ENCODE data around the gene GRIK4.
"Not testable (repeated sequence)": the region's sequence is repeated elsewhere in the genome, so short reads cannot be mapped to it uniquely, and the experiment has no call there.

GRIK4 gene

DNA sequence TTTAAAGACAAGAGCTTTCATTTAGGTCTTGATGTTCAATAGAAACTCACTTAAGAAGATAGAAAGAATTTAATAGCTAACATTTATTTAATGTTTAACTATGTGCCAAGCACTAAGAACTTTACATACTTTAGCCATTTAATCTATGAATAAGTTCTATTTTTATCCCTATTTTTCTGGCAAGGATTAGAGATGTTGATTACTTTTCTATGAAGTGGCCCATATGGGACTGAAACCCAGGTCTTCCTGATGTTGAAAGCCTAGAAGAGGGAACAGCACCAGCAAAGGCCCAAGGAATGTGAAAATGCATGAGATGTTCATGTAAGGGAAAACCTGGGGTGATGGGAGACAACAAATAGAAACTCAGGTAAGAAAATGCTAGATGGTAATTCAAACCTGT lies 497.0 kb downstream of the GRIK4 start:
- no peak for DNase-seq (ENCODE audit: low read depth)

- no peak for DNase-seq (ENCODE audit: low read depth)
These were observed 500.5 kb downstream of the GRIK4 start for GRCh38 chr11:121012091-121012490.

DNA sequence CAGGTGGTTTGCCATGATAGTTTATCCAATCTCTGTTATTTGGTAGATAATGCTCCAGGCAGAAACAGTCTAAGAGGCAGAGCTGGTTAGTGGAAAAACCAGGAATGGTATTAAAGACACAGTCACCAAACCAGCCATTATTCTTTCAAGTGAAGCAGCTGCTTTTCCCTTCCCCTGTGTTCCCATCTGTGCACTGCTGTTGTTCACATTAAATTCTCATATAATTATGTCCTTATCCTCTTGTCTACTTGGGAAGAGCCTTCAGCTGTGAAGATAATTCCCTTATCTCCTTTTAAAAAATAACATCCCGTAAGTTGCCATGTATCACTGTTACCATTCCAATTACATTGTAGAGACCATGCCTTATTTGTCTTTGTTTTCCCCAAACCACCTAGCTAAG lies 507.2 kb downstream of the GRIK4 start:
- DNase-seq (ENCODE audit: low read depth): no peak

DNA sequence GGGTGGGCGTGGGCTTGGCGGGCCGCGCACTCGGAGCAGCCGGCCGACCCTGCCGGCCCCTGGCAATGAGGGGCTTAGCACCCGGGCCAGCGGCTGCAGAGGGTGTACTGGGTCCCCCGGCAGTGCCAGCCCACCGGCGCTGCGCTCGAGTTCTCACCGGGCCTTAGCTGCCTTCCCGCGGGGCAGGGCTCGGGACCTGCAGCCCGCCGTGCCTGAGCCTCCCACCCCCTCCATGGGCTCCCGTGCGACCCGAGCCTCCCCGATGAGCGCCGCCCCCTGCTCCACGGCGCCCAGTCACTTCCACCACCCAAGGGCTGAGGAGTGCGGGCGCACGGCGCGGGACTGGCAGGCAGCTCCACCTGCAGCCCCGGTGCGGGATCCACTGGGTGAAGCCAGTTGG lies 510.2 kb downstream of the GRIK4 start:
- DNase-seq (ENCODE audit: low read depth): not testable (repeated sequence)

DNA sequence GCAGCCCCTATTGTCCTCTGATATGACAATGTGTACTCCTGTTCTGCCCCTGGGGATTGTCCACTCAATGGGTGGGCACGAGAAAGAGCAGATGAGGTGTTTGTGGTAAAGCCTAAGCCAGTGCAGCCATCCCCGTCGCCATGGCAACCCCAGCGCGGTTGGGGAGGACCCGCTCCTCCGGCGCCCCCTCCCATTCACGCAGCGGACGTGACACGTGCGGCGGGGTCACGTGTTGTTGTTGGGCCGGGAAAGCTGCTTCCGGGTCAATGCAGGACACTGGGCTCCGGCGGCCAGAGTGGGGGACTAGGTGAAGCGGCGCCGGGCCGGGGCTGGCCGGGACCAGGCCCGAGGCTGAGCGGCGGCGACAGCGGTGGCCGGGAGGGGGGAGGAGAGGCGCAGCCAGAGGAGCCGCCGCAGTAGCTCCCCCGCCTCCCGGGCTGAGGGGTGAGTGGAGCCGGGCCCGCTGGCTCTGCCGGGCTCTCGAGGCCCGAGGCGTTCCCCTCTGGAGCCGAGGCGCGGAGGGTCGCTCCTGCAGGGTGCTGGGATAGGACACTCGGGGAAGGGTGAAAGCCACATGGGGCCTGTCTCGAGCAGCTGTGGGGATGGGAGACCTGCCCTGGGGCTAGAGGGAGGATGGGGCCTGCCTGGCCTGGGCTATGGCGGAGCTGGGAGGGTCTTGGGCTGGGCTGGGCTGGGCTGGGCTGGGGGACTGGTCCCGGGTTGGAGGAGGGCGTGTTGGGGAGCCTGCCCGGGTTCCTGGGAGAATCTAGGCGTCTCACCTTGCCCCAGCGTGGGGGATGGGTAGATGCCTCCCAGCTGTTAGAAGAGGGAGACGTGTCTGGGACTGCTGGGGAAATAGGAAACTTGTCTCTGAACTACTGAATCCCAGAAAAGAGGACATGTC lies 512.6 kb downstream of the GRIK4 start, which contains the start of gene TBCEL:
Gene TBCEL (plus strand): TSS at position 255 of the 904 bp plus-strand sequence. CDS start 21,589 bp downstream, outside the sequence.
- DNase-seq (ENCODE audit: low read depth): peak; percentile 72

- peak; percentile 9 for DNase-seq (ENCODE audit: low read depth)
These were observed 513.4 kb downstream of the GRIK4 start for GRCh38 chr11:121024989-121025388.

DNA sequence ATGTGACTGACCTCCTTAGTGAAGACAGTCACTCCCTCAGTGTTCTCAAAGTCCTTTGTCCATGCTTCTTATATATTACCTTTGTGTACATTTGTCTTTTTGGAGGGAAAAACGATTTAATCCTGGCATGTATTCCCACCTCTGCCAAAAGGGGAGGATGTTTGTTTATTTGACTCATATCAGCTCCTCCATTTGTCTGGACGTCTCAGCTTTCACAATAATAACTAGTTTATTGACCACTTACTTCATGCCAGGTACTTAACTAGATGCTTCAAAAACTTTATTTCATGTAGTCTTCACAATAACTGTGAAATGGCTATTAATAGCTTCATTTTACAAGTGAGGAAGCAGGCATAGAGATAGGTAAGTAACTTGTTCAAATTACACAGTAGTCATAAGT lies 517.6 kb downstream of the GRIK4 start:
- no peak for DNase-seq (ENCODE audit: low read depth)

GRCh38 chr11:121029813-121030445 lies 518.4 kb downstream of the GRIK4 start:
- DNase-seq (ENCODE audit: low read depth): no peak

DNA sequence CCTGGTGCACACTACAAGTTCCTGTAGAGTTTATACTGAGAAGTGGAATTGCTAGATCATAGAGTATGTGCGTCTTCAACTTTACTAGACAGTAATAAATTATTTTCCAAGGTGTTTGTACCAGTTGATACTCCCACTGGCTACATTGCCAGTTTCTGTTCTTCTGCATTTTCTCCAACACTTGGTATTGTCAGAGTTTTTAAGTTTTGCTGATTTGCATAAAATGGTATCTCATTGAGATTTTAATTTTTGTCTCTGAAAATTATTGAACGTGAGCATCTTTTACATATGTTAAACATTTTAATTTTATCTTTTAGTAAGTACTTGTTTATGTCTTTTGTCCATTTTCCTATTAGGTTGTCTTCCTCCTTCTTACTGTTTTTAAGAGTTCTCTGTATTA lies 519.6 kb downstream of the GRIK4 start:
- DNase-seq (ENCODE audit: low read depth): no peak

- DNase-seq (ENCODE audit: low read depth): not testable (repeated sequence)
These were observed 520.1 kb downstream of the GRIK4 start for GRCh38 chr11:121031648-121032047.

GRCh38 chr11:121032546-121032945 lies 521.0 kb downstream of the GRIK4 start:
- no peak for DNase-seq (ENCODE audit: low read depth)

DNA sequence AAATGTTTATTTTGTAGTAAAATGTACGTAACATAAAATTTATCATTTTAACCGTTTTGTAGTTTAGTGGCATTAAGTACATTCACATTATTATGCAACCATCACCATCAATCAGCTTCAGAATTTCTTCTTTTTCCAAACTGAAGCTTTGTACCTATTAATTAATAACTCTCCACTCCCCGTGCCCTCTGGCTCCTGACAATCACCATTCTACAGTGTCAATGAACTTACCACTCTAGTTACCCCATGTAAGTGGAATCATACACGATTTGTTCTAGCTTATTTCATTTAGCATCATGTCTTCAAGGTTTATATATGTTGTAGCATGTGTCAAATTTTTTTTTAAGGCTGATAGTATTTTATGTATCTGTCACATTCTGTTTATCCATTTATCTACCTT lies 522.1 kb downstream of the GRIK4 start:
- DNase-seq (ENCODE audit: low read depth): no peak

DNA sequence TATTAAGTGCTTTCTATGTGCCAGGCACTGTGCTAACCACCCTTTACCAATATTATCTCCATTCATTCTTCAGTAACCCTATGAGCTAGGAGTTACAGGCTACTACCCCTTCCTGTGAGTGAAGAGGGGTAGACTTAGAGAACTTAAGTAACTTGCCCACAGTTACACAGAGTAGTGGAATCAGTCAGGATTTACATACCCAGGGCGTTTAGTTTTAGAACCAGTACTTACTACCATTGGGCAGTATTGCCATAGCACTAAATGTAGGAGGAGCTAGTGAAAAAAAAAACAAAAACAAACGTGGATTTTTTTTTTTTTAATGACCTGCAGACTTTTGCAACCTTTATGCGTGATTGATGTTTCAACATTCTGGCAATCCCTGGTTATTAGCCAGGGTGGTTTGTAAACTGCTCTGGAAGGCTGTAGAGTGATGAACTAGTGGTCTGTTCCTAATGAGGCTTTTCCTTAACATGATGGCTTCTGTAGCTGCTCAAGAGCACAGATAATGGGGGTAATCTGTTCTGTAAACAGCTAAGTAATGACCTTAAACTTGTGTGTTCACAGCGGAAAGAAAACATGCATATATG lies 523.7 kb downstream of the GRIK4 start:
- DNase-seq (ENCODE audit: low read depth): no peak

- no peak for DNase-seq (ENCODE audit: low read depth)
These were observed 524.2 kb downstream of the GRIK4 start for GRCh38 chr11:121035780-121036179.

DNA sequence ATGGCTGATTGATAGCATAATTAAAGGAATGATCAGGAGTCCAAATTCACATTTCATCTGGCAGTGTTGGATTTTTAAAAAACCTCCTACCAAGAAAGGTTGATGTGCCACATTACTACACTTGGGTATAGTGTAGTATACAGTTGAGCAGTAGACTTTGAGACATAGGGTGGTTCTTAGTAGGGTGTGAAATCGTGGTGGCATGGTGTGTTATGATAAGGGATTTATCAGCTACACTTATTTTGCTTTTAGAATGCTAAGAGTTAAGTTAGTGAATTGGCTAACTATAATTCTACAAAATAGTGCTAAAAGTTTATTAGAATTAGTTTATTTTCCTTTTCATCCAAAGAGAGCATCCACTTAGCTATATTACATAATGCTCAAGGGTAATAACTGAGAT lies 525.5 kb downstream of the GRIK4 start:
- no peak for DNase-seq (ENCODE audit: low read depth)
